SK-N-SH treated with all-trans-retinoic acid at 6 μM for 48 hours (cell line): Measurements from ENCODE around the gene KIF1A.

Experiments used
- ATAC-seq: fragments of 200-7000 bp; cut with Tn5 transposase; 3 replicates; pipeline ENCODE4 v1.9.1; 2020; ENCODE audit warnings: mild to moderate bottlenecking, moderate library complexity
- ARNTL ChIP-seq: fragments of 450-650 bp; formaldehyde crosslinking; IDR thresholded peaks from 2 replicates; pipeline ENCODE4 v1.5.0; 2020; ENCODE audit warnings: low read depth, mild to moderate bottlenecking, moderate library complexity, borderline replicate concordance
- BACH2 ChIP-seq: fragments of 250-450 bp; sonication (Bioruptor Pico); IDR thresholded peaks from 2 replicates; pipeline ENCODE4 v1.9.0; 2021; ENCODE audit warnings: mild to moderate bottlenecking, borderline replicate concordance
- CSDC2 ChIP-seq: fragments of 250-450 bp; sonication (Bioruptor Pico); IDR thresholded peaks from 2 replicates; pipeline ENCODE4 v1.5.0; 2020; ENCODE audit warnings: mild to moderate bottlenecking, moderate library complexity
- ESRRG ChIP-seq: fragments of 250-450 bp; sonication (Bioruptor Pico); IDR thresholded peaks from 2 replicates; pipeline ENCODE4 v1.6.1; 2021; ENCODE audit warnings: mild to moderate bottlenecking
- ISL1 ChIP-seq: fragments of 250-450 bp; sonication (Bioruptor Pico); IDR thresholded peaks from 2 replicates; pipeline ENCODE4 v2.1.2; 2022; ENCODE audit warnings: mild to moderate bottlenecking, moderate library complexity
- PPARA ChIP-seq: fragments of 250-450 bp; sonication (Bioruptor Pico); IDR thresholded peaks from 2 replicates; pipeline ENCODE4 v1.5.0; 2020; ENCODE audit warnings: mild to moderate bottlenecking, borderline replicate concordance
- RARB ChIP-seq: fragments of 250-450 bp; sonication (Bioruptor Pico); IDR thresholded peaks from 2 replicates; pipeline ENCODE4 v1.8.0; 2021; ENCODE audit warnings: mild to moderate bottlenecking, moderate library complexity
- ZC3H10 ChIP-seq: fragments of 250-450 bp; sonication (Bioruptor Pico); IDR thresholded peaks from 2 replicates; pipeline ENCODE4 v1.5.1; 2021; ENCODE audit warnings: mild to moderate bottlenecking, moderate library complexity
- ZFP3 ChIP-seq: fragments of 250-450 bp; sonication (Bioruptor Pico); IDR thresholded peaks from 2 replicates; pipeline ENCODE4 v1.5.0; 2020; ENCODE audit warnings: mild to moderate bottlenecking, moderate library complexity
- ZFP30 ChIP-seq: fragments of 450-650 bp; formaldehyde crosslinking; IDR thresholded peaks from 2 replicates; pipeline ENCODE4 v1.5.0; 2022; ENCODE audit warnings: mild to moderate bottlenecking, moderate library complexity
- ZNF565 ChIP-seq: fragments of 450-650 bp; formaldehyde crosslinking; conservative IDR thresholded peaks from 2 replicates; pipeline ENCODE4 v1.5.0; 2020; ENCODE audit warnings: low read depth, mild to moderate bottlenecking, moderate library complexity
- ZNF70 ChIP-seq: fragments of 450-650 bp; formaldehyde crosslinking; IDR thresholded peaks from 2 replicates; pipeline ENCODE4 v1.5.0; 2020; ENCODE audit warnings: mild to moderate bottlenecking, moderate library complexity
- ZNF8 ChIP-seq: fragments of 450-650 bp; formaldehyde crosslinking; IDR thresholded peaks from 2 replicates; pipeline ENCODE4 v1.5.0; 2020; ENCODE audit warnings: mild to moderate bottlenecking, moderate library complexity
- TF ChIP-seq, protein P1 (sequence below): fragments of 250-450 bp; sonication (Bioruptor Pico); IDR thresholded peaks from 2 replicates; pipeline ENCODE4 v1.5.1; 2020; ENCODE audit warnings: low read depth, mild to moderate bottlenecking, moderate library complexity
- TF ChIP-seq, protein P2 (sequence below): fragments of 250-450 bp; sonication (Bioruptor Pico); IDR thresholded peaks from 2 replicates; pipeline ENCODE4 v1.5.1; 2021; ENCODE audit warnings: mild to moderate bottlenecking, moderate library complexity
- TF ChIP-seq, protein P3 (sequence below): fragments of 250-450 bp; sonication (Bioruptor Pico); IDR thresholded peaks from 2 replicates; pipeline ENCODE4 v1.8.0; 2021; ENCODE audit warnings: low read depth, mild to moderate bottlenecking, moderate library complexity, borderline replicate concordance
- TF ChIP-seq, protein P4 (sequence below): fragments of 250-450 bp; sonication (Bioruptor Pico); IDR thresholded peaks from 2 replicates; pipeline ENCODE4 v1.8.0; 2020; ENCODE audit warnings: mild to moderate bottlenecking, moderate library complexity, borderline replicate concordance
- TF ChIP-seq, protein P5 (sequence below): fragments of 250-450 bp; sonication (Bioruptor Pico); IDR thresholded peaks from 2 replicates; pipeline ENCODE4 v1.5.0; 2020; ENCODE audit warnings: mild to moderate bottlenecking, moderate library complexity

KIF1A gene

DNA sequence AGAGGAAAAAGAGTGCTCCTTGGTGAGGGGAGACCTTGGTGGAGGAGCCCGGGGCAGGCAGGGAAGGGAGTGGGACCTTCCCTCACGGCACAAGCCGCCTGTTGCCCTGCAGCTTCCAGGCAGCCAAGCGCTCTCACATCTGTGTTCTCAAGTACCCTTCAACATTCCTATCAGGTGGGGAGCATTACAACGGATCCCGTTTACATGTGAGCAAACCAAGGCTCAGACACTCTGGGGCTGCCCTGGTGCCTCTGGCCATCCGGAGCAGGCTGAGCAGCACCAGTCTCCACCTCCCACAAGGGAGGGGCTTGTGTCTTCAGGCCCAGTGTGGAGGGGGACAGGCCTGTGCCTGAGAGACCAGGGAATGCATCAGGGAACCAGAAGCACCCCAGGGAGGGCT lies 70.5 kb downstream of the KIF1A start:
- no peak for ATAC-seq
- TF ChIP-seq, protein P1, sequence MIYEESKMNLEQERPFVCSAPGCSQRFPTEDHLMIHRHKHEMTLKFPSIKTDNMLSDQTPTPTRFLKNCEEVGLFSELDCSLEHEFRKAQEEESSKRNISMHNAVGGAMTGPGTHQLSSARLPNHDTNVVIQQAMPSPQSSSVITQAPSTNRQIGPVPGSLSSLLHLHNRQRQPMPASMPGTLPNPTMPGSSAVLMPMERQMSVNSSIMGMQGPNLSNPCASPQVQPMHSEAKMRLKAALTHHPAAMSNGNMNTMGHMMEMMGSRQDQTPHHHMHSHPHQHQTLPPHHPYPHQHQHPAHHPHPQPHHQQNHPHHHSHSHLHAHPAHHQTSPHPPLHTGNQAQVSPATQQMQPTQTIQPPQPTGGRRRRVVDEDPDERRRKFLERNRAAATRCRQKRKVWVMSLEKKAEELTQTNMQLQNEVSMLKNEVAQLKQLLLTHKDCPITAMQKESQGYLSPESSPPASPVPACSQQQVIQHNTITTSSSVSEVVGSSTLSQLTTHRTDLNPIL (CRISPR knock-in tag): no peak
- no peak for TF ChIP-seq ESRRG (CRISPR knock-in tag)
- TF ChIP-seq CSDC2: no peak
- no peak for TF ChIP-seq ZFP30 (CRISPR knock-in tag)
- no peak for TF ChIP-seq RARB (CRISPR knock-in tag)
- no peak for TF ChIP-seq ZFP3 (CRISPR knock-in tag)
- no peak for TF ChIP-seq BACH2
- TF ChIP-seq ARNTL (CRISPR knock-in tag): no peak
- TF ChIP-seq ZC3H10: no peak
- TF ChIP-seq, all 23 proteins: peak for 0

DNA sequence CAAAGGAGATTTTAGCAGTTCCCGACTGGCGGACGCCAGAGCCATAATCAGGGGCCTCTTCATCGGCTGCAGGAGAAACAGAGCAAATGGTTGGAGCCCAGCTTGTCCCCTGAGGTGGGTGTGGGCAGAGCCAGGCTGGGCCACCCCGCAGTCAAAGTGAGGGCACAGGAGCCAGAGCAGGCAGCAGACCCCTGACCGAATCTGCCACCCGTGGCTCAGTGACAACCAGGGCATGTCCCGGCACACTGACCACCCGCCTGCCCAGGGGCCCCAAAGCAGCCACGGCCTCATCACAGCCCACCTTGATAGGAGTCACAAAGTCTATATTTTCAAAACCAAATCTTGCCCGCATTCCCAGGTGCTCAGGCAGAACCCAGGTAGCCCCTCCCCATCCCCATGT lies 72.8 kb downstream of the KIF1A start:
- TF ChIP-seq PPARA: no peak
- ATAC-seq: no peak

DNA sequence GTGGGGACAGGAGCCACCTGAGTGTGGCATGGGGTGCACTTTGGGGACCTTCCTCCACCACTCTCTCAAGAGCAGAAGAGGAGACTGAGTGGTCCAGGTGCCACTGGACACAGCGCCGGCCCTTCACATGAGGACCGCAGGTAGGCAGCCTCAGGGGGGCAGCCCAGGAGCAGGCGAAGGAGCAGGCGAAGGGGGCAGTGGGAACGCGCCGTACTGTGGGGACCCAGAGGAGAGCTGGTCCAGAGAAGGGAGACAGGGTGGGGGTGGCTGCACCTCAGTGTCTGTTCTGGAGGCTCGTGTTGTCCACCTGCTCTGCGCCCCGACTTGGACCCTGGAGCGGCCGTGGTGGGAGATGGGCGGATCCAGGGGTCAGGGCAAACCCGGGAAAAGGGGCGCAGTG lies 73.3 kb downstream of the KIF1A start:
- no peak for ATAC-seq
- TF ChIP-seq, protein P2, sequence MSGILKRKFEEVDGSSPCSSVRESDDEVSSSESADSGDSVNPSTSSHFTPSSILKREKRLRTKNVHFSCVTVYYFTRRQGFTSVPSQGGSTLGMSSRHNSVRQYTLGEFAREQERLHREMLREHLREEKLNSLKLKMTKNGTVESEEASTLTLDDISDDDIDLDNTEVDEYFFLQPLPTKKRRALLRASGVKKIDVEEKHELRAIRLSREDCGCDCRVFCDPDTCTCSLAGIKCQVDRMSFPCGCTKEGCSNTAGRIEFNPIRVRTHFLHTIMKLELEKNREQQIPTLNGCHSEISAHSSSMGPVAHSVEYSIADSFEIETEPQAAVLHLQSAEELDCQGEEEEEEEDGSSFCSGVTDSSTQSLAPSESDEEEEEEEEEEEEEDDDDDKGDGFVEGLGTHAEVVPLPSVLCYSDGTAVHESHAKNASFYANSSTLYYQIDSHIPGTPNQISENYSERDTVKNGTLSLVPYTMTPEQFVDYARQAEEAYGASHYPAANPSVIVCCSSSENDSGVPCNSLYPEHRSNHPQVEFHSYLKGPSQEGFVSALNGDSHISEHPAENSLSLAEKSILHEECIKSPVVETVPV (CRISPR knock-in tag): no peak
- TF ChIP-seq ZFP3 (CRISPR knock-in tag) (no peak), ZNF70 (no peak), ESRRG (CRISPR knock-in tag) (no peak), ZFP30 (CRISPR knock-in tag) (no peak), BACH2 (no peak), ZNF565 (CRISPR knock-in tag) (no peak), CSDC2 (no peak)
- TF ChIP-seq, protein P3, sequence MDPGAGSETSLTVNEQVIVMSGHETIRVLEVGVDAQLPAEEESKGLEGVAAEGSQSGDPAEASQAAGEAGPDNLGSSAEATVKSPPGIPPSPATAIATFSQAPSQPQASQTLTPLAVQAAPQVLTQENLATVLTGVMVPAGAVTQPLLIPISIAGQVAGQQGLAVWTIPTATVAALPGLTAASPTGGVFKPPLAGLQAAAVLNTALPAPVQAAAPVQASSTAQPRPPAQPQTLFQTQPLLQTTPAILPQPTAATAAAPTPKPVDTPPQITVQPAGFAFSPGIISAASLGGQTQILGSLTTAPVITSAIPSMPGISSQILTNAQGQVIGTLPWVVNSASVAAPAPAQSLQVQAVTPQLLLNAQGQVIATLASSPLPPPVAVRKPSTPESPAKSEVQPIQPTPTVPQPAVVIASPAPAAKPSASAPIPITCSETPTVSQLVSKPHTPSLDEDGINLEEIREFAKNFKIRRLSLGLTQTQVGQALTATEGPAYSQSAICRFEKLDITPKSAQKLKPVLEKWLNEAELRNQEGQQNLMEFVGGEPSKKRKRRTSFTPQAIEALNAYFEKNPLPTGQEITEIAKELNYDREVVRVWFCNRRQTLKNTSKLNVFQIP (CRISPR knock-in tag): no peak
- TF ChIP-seq, protein P4, sequence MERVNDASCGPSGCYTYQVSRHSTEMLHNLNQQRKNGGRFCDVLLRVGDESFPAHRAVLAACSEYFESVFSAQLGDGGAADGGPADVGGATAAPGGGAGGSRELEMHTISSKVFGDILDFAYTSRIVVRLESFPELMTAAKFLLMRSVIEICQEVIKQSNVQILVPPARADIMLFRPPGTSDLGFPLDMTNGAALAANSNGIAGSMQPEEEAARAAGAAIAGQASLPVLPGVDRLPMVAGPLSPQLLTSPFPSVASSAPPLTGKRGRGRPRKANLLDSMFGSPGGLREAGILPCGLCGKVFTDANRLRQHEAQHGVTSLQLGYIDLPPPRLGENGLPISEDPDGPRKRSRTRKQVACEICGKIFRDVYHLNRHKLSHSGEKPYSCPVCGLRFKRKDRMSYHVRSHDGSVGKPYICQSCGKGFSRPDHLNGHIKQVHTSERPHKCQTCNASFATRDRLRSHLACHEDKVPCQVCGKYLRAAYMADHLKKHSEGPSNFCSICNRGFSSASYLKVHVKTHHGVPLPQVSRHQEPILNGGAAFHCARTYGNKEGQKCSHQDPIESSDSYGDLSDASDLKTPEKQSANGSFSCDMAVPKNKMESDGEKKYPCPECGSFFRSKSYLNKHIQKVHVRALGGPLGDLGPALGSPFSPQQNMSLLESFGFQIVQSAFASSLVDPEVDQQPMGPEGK: no peak
- TF ChIP-seq, protein P1 (CRISPR knock-in tag): no peak
- TF ChIP-seq, protein P5, sequence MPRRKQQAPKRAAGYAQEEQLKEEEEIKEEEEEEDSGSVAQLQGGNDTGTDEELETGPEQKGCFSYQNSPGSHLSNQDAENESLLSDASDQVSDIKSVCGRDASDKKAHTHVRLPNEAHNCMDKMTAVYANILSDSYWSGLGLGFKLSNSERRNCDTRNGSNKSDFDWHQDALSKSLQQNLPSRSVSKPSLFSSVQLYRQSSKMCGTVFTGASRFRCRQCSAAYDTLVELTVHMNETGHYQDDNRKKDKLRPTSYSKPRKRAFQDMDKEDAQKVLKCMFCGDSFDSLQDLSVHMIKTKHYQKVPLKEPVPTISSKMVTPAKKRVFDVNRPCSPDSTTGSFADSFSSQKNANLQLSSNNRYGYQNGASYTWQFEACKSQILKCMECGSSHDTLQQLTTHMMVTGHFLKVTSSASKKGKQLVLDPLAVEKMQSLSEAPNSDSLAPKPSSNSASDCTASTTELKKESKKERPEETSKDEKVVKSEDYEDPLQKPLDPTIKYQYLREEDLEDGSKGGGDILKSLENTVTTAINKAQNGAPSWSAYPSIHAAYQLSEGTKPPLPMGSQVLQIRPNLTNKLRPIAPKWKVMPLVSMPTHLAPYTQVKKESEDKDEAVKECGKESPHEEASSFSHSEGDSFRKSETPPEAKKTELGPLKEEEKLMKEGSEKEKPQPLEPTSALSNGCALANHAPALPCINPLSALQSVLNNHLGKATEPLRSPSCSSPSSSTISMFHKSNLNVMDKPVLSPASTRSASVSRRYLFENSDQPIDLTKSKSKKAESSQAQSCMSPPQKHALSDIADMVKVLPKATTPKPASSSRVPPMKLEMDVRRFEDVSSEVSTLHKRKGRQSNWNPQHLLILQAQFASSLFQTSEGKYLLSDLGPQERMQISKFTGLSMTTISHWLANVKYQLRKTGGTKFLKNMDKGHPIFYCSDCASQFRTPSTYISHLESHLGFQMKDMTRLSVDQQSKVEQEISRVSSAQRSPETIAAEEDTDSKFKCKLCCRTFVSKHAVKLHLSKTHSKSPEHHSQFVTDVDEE (CRISPR knock-in tag): no peak
- TF ChIP-seq, all 23 proteins: peak for 0

DNA sequence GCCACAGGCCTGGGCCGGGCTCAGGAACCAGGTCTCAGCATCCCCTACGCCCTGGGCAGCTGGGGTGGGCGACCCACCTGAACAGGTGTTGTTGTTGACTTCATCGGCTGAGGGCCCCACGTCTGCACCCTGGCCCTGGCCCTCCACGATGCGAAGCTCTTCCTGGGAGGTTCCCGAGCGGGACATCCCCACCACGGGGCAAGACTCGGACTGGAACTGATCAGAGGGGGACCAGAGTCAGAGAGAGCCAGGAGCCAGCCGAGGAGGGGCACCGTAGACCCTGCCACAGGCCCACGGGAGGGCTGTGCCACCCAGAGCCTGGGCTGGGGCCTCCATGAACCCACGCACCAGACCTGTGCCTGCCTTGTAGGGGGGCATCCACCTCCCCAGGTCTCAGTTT lies 74.1 kb downstream of the KIF1A start:
- no peak for ATAC-seq
- TF ChIP-seq, protein P1 (CRISPR knock-in tag): no peak
- no peak for TF ChIP-seq ZFP3 (CRISPR knock-in tag)
- TF ChIP-seq, protein P3 (CRISPR knock-in tag): no peak
- TF ChIP-seq PPARA: no peak
- TF ChIP-seq CSDC2: no peak
- TF ChIP-seq, protein P4: no peak
- no peak for TF ChIP-seq ZNF8 (CRISPR knock-in tag)
- TF ChIP-seq ISL1 (CRISPR knock-in tag): no peak
- TF ChIP-seq, protein P2 (CRISPR knock-in tag): no peak
